Panc1 (cell line): ENCODE measurements around the gene KLK14. TPM values are rescaled to one million over a fixed set of nuclear protein-coding genes. Genes with fewer than 3 reads are reported as not detected.

Experiments used
- ATAC-seq: fragments of 200-7000 bp; cut with Tn5 transposase; 2 replicates; pipeline ENCODE4 v1.9.1; 2020; ENCODE audit warnings: mild to moderate bottlenecking, moderate library complexity
- BruUV-seq: library from RNA; stranded (reverse); fragments of 400-500 nt; replicated peaks from 2 replicates; lab custom pipeline; 2021; lab: Mats Ljungman, UMichigan
- CTCF ChIA-PET: fragments of 300-600 bp; sonication (Branson Sonifier 250); formaldehyde crosslinking; loops from one replicate; lab custom pipeline; 2022; ENCODE audit warnings: antibody characterized with exemption; lab: Charles Lee
- POLR2A ChIA-PET: fragments of 300-600 bp; sonication (Branson Sonifier 250); formaldehyde crosslinking; loops from one replicate; lab custom pipeline; 2022; ENCODE audit warnings: antibody characterized with exemption; lab: Charles Lee
- DNase-seq: peaks from one replicate; pipeline ENCODE4 v3.0.0-alpha.2; 2010; ENCODE audit warnings: low read depth, low spot score
- H3K27ac ChIP-seq: 2 replicates; pipeline ENCODE4 v1.5.1; 2011; ENCODE audit warnings: mild to moderate bottlenecking, low read length, inconsistent platforms
- H3K27me3 ChIP-seq: fragments of 200-500 bp; sonication (Bioruptor generic); 2 replicates; pipeline ENCODE4 v1.6.0; 2014; ENCODE audit warnings: low read length, inconsistent platforms; ENCODE audit not compliant: control insufficient read depth, insufficient read depth
- H3K36me3 ChIP-seq: fragments of 200-500 bp; sonication (Bioruptor generic); 2 replicates; pipeline ENCODE4 v1.5.1; 2014; ENCODE audit warnings: inconsistent platforms, mild to moderate bottlenecking, low read length, moderate library complexity; ENCODE audit not compliant: control insufficient read depth, insufficient read depth
- H3K4me1 ChIP-seq: 2 replicates; pipeline ENCODE4 v1.5.1; 2011; ENCODE audit warnings: inconsistent platforms, mild to moderate bottlenecking, low read length, moderate library complexity; ENCODE audit not compliant: control insufficient read depth, insufficient read depth
- H3K4me3 ChIP-seq, 2 experiments: 2 replicates each; pipeline ENCODE4 v1.5.1; 2011 to 2012; ENCODE audit warnings: low read depth in 2 of 2, low read length in 2 of 2, mild to moderate bottlenecking in 2 of 2, inconsistent platforms in 1 of 2, moderate library complexity in 1 of 2
- H3K9me3 ChIP-seq: fragments of 200-500 bp; sonication (Bioruptor generic); 2 replicates; pipeline ENCODE4 v1.5.1; 2014; ENCODE audit warnings: low read depth, mild to moderate bottlenecking, inconsistent platforms, low read length, moderate library complexity; ENCODE audit not compliant: control insufficient read depth, insufficient read depth
- POLR2AphosphoS5 ChIP-seq: IDR thresholded peaks from 2 replicates; pipeline ENCODE4 v1.6.1; 2012; ENCODE audit warnings: mild to moderate bottlenecking, low read depth, low read length, moderate library complexity
- SIN3A ChIP-seq: IDR thresholded peaks from 2 replicates; pipeline ENCODE4 v1.6.1; 2012; ENCODE audit warnings: low read depth, mild to moderate bottlenecking, low read length, moderate library complexity, borderline replicate concordance; ENCODE audit not compliant: insufficient read depth
- TCF7L2 ChIP-seq: IDR thresholded peaks from 2 replicates; pipeline ENCODE4 v1.6.1; 2011; ENCODE audit warnings: mild to moderate bottlenecking, low read depth, low read length, inconsistent platforms
- in situ Hi-C: cut with HindIII; loops from 2 replicates; pipeline ENCODE4 v1.10.0; 2016; ENCODE audit warnings: low sequenced_read_pairs, low pct_unique_long_range_greater_than_20kb
- intact Hi-C: fragments of 100-400 bp; cut with micrococcal nuclease; formaldehyde crosslinking; loops from one replicate; pipeline ENCODE4 v1.10.0; 2022; ENCODE audit not compliant: unreplicated experiment
- total RNA-seq: library from RNA; stranded (reverse); gene quantifications from one replicate; pipeline ENCODE4 v1.2.1, GENCODE V29; 2021; ENCODE audit not compliant: unreplicated experiment
- TF ChIP-seq, protein P1 (sequence below), 2 experiments: IDR thresholded peaks; 2 replicates each; pipeline ENCODE4 v1.6.1; 2011 to 2012; ENCODE audit warnings: low read depth in 2 of 2, control low read depth in 1 of 2, low read length in 1 of 2, mild to moderate bottlenecking in 1 of 2, moderate library complexity in 1 of 2; ENCODE audit not compliant: insufficient read depth in 1 of 2
- TF ChIP-seq, protein P2 (sequence below): fragments of 450-650 bp; IDR thresholded peaks from 2 replicates; pipeline ENCODE4 v1.5.1; 2017; ENCODE audit warnings: mild to moderate bottlenecking

KLK14 gene
- total RNA-seq, 1 experiment from 2014 or later: not detected

DNA sequence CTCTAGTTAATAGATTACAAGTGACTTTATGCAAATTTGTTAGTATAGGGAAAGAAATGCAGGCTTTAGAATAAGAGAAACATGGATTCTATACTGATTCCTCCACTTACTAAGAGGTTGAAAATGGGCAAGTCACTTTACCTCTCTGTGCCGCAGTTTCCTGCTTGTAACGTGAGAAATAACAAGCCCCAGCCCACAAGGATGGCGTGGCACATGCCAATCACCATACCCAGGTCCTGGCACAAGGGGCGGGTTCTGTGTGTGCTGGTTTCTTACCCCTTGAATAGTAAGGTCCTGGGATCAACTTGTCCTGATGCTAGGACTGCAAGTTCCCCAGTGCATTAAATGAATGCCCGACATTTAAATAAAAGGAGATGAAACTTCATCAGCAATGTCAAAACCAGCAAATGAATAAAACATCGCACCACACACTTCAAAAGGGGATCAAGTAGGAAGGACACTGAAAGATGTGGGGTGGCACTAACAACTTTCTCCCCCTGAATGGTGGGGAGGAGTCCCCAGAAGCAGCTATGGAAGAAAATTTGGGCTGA is 34.1 kb upstream of the KLK14 start:
- DNase-seq (no peak), ATAC-seq (no peak)
- ChIA-PET POLR2A (no interaction called here), CTCF (no interaction called here)
- intact Hi-C loops: no loop called here
- no TSS peak for BruUV-seq
- H3K9me3 ChIP-seq: no peaks in the 10 kb centered on the region
- H3K27me3 ChIP-seq: peaks cover 13% of the 10 kb centered on the region
- no peaks in the 10 kb centered on the region for H3K4me1 ChIP-seq
- H3K27ac ChIP-seq: no peak overlapping the region
- H3K36me3 ChIP-seq: no peaks in the 10 kb centered on the region
- H3K4me3 ChIP-seq: no peak overlapping the region
- in situ Hi-C loops: no loop called here
- TF ChIP-seq, protein P1, sequence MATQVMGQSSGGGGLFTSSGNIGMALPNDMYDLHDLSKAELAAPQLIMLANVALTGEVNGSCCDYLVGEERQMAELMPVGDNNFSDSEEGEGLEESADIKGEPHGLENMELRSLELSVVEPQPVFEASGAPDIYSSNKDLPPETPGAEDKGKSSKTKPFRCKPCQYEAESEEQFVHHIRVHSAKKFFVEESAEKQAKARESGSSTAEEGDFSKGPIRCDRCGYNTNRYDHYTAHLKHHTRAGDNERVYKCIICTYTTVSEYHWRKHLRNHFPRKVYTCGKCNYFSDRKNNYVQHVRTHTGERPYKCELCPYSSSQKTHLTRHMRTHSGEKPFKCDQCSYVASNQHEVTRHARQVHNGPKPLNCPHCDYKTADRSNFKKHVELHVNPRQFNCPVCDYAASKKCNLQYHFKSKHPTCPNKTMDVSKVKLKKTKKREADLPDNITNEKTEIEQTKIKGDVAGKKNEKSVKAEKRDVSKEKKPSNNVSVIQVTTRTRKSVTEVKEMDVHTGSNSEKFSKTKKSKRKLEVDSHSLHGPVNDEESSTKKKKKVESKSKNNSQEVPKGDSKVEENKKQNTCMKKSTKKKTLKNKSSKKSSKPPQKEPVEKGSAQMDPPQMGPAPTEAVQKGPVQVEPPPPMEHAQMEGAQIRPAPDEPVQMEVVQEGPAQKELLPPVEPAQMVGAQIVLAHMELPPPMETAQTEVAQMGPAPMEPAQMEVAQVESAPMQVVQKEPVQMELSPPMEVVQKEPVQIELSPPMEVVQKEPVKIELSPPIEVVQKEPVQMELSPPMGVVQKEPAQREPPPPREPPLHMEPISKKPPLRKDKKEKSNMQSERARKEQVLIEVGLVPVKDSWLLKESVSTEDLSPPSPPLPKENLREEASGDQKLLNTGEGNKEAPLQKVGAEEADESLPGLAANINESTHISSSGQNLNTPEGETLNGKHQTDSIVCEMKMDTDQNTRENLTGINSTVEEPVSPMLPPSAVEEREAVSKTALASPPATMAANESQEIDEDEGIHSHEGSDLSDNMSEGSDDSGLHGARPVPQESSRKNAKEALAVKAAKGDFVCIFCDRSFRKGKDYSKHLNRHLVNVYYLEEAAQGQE (IDR thresholded peaks at IDR 0.05; ENCODE audit: insufficient read depth in 1 of 2, low read depth in 2 of 2, low read length in 1 of 2): no peak

DNA sequence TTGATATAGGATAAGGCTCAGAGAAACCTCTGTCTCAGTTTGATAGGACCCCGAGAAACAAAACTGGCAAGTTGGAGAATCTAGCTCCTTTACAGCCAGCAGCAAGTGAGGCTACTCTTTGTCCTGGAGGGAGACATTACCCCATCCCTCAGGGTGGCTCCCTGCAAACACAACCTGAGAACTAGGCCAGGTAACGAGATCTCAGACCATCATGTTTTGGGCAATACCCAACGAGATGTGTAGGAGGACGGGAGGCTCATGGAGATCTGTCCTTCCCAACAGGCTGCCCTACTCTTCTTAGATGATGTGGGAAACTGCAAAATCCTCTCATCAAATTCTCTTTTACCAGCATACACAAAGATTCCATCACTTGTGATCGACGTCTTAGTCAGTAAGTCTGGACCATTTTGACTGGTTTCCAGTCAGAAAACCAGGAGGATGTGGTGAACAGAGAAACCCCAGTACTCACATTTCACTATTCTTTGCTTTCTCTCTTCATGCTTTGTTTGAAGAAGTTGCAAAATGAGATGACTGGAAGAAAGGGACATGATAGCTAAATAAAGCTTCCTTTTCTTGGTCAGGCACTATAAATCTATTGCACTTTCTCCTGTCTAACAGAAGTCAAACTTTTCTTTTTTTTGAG is 31.5 kb upstream of the KLK14 start:
- CTCF ChIA-PET: no interaction called here
- POLR2A ChIA-PET: interaction anchor here (0.7 kb wide), 1 partner anchor 502 kb away, joined by 5 read pairs; no protein-coding TSS in a partner anchor

More for the DNA sequence above, 31.5 kb upstream of the KLK14 start:
- no peaks in the 10 kb centered on the region for H3K36me3 ChIP-seq
- TF ChIP-seq, protein P2, sequence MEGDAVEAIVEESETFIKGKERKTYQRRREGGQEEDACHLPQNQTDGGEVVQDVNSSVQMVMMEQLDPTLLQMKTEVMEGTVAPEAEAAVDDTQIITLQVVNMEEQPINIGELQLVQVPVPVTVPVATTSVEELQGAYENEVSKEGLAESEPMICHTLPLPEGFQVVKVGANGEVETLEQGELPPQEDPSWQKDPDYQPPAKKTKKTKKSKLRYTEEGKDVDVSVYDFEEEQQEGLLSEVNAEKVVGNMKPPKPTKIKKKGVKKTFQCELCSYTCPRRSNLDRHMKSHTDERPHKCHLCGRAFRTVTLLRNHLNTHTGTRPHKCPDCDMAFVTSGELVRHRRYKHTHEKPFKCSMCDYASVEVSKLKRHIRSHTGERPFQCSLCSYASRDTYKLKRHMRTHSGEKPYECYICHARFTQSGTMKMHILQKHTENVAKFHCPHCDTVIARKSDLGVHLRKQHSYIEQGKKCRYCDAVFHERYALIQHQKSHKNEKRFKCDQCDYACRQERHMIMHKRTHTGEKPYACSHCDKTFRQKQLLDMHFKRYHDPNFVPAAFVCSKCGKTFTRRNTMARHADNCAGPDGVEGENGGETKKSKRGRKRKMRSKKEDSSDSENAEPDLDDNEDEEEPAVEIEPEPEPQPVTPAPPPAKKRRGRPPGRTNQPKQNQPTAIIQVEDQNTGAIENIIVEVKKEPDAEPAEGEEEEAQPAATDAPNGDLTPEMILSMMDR: no peak
- TF ChIP-seq, protein P1 (IDR thresholded peaks at IDR 0.05; ENCODE audit: insufficient read depth in 1 of 2, low read depth in 2 of 2, low read length in 1 of 2): no peak
- no peak for TF ChIP-seq TCF7L2
- TF ChIP-seq POLR2AphosphoS5: no peak
- TF ChIP-seq SIN3A: no peak
- no peak overlapping the region for H3K27ac ChIP-seq
- no TSS peak for BruUV-seq
- no peaks in the 10 kb centered on the region for H3K9me3 ChIP-seq
- in situ Hi-C loops: no loop called here
- DNase-seq: no peak
- H3K27me3 ChIP-seq: peaks cover 13% of the 10 kb centered on the region
- intact Hi-C loops: no loop called here
- H3K4me3 ChIP-seq: no peak overlapping the region
- ATAC-seq: no peak
- H3K4me1 ChIP-seq: no peaks in the 10 kb centered on the region
